OCI-M2 (cell line): ENCODE data around the gene CD200R1L.

ENCODE experiments used
- DNase-seq: peaks from one replicate; lab custom pipeline; 2025; ENCODE audit not compliant: unreplicated experiment; lab: John Stamatoyannopoulos, UW

The CD200R1L gene

GRCh38 chr3:112793326-112794081, 53.2 kb downstream of the CD200R1L start:
- DNase-seq = no peak

GRCh38 chr3:112791736-112792135, 54.9 kb downstream of the CD200R1L start:
- no peak for DNase-seq

- no peak for DNase-seq
These were observed 56.9 kb downstream of the CD200R1L start for GRCh38 chr3:112789787-112790186.

GRCh38 chr3:112786881-112787579, 59.6 kb downstream of the CD200R1L start:
- no peak for DNase-seq

GRCh38 chr3:112786002-112786590, 60.6 kb downstream of the CD200R1L start:
- peak; percentile 47 for DNase-seq

GRCh38 chr3:112785321-112786001, 61.2 kb downstream of the CD200R1L start:
- DNase-seq = no peak

GRCh38 chr3:112782491-112782890, 64.2 kb downstream of the CD200R1L start:
- DNase-seq = no peak

GRCh38 chr3:112781599-112781998, 65.1 kb downstream of the CD200R1L start:
- no peak for DNase-seq

GRCh38 chr3:112779558-112780480, 66.8 kb downstream of the CD200R1L start:
- DNase-seq = no peak

- no peak for DNase-seq
These were observed 67.7 kb downstream of the CD200R1L start for GRCh38 chr3:112779011-112779410.

- DNase-seq = no peak
These were observed 68.2 kb downstream of the CD200R1L start for GRCh38 chr3:112778353-112778948.

- no peak for DNase-seq
These were observed 68.9 kb downstream of the CD200R1L start for GRCh38 chr3:112777811-112778210.

- no peak for DNase-seq
These were observed 69.8 kb downstream of the CD200R1L start for GRCh38 chr3:112776836-112777235.

GRCh38 chr3:112776000-112776399, 70.7 kb downstream of the CD200R1L start:
- no peak for DNase-seq

- no peak for DNase-seq
These were observed 71.5 kb downstream of the CD200R1L start for GRCh38 chr3:112775011-112775742.

- DNase-seq = no peak
These were observed 72.3 kb downstream of the CD200R1L start for GRCh38 chr3:112774293-112774926.

GRCh38 chr3:112773864-112774263, 72.8 kb downstream of the CD200R1L start:
- no peak for DNase-seq

- no peak for DNase-seq
These were observed 75.7 kb downstream of the CD200R1L start for GRCh38 chr3:112770951-112771350.
